Activated CD4-positive, alpha-beta T cell treated with anti-CD3 and anti-CD28 coated beads, Interleukin-2, amount 50 U/mL, for 4 hours (primary cell): Measurements from ENCODE around the gene NUDT17.

Source experiments
- DNase-seq, 2 experiments: peaks; one replicate each; pipeline ENCODE4 v3.0.0-alpha.2; 2020

Gene NUDT17

GRCh38 chr1:145891587-145892485, 46.4 kb downstream of the NUDT17 start:
- DNase-seq, result peak; percentile 40 to 56

GRCh38 chr1:145892486-145893087, 47.2 kb downstream of the NUDT17 start:
- DNase-seq, result no peak

DNA sequence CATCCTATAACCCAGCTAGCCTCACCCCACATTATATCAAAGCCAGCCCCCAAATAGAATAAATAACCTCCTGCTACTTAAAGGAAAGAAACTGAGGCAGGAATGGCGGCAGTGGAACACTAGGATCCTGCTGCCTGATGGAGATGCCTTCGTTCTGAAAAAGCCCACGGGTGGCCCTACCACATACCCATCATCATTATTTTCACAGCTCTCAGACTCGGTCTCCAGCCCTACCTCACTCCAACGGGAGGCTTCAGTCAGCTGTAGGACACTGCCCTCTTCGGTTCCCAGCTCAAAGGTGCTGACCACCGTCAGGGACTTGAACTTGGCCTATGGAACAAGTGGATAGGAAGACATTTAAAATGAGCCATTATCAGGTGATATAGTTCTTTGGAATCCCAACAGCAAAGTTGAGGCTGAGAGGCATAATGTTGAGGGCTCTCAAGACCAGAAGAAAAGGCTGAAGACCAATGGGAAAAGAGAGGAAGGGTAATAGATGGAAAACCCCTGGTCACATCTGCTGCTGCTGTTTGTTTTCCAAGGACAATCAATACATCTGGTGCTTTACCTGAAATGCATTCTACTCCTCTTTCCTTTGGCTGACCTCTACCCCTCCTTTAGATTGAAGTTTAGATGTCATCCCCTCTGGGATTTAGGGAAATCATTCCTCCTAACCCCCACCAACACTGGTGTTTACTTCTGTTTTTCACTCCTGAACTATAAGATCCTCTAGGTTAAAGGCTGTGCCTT, 48.1 kb downstream of the NUDT17 start:
- no peak for DNase-seq

DNA sequence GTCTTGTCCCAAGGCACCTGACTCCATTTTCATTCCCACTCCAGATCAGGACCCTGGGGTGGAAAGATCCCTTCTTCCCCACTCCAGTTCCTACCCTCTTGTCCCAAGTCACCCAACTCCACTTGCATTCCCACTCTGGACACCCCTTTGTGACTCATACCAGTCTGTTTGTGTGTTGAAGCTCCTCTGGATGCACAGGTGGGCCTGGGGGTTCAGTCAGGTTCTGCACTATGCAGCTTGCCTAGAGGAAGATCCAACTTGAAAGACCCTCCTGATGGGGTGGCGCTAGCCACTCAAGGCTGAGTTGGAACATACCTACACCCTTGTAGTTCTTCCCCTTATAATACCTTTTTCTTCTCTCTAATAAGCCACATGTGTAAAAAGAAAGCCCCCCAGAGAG, 50.0 kb downstream of the NUDT17 start:
- DNase-seq, result no peak

GRCh38 chr1:145897969-145898368, 52.5 kb downstream of the NUDT17 start:
- no peak for DNase-seq
